ENCODE measurements around the gene NFYA. TPM values are rescaled to one million over a fixed set of nuclear protein-coding genes. Genes with fewer than 3 reads are reported as not detected.

NFYA gene
- total RNA-seq, 2 donors from 2014 or later: 11.5 to 11.8 TPM

GRCh38 chr6:41042226-41043055 lies 30.3 kb upstream of the NFYA start, which contains the start of gene TSPO2:
Gene TSPO2, plus strand, starts transcription at chr6:41042467. Its CDS starts 519 bp downstream, at chr6:41042986.
- no peak for DNase-seq
- intact Hi-C loops (cut with DNase I): no loop called here
- ATAC-seq: no peak

GRCh38 chr6:41043151-41043550 lies 29.6 kb upstream of the NFYA start:
- ATAC-seq: no peak
- intact Hi-C loops (cut with DNase I): no loop called here

GRCh38 chr6:41045664-41046063 lies 27.1 kb upstream of the NFYA start:
- intact Hi-C loops (cut with DNase I): no loop called here
- no peak for ATAC-seq
- DNase-seq: no peak

More at GRCh38 chr6:41043151-41043550, 29.6 kb upstream of the NFYA start:
- DNase-seq: no peak

- no peak for DNase-seq
- intact Hi-C loops (cut with DNase I): no loop called here
- no peak for ATAC-seq
Measured at GRCh38 chr6:41046084-41046483, 26.7 kb upstream of the NFYA start.

- intact Hi-C loops (cut with DNase I): no loop called here
- DNase-seq (no peak), ATAC-seq (no peak)
Measured at GRCh38 chr6:41047306-41047705, 25.5 kb upstream of the NFYA start.

GRCh38 chr6:41047745-41048732 lies 24.7 kb upstream of the NFYA start:
- no peak for ATAC-seq
- intact Hi-C loops (cut with DNase I): no loop called here
- no peak for DNase-seq

GRCh38 chr6:41049521-41049920 lies 23.3 kb upstream of the NFYA start:
- peak in 1 of 2 donors; percentile 36 for ATAC-seq
- intact Hi-C loops (cut with DNase I): no loop called here
- no peak for DNase-seq

- intact Hi-C loops (cut with DNase I): no loop called here
- no peak for ATAC-seq
- no peak for DNase-seq
Measured at GRCh38 chr6:41049955-41050354, 22.8 kb upstream of the NFYA start.

- ATAC-seq: no peak
- DNase-seq: no peak
- intact Hi-C loops (cut with DNase I): no loop called here
Measured at GRCh38 chr6:41050536-41050935, 22.2 kb upstream of the NFYA start.

- intact Hi-C loops (cut with DNase I): no loop called here
Measured at GRCh38 chr6:41051873-41052272, 20.9 kb upstream of the NFYA start.

GRCh38 chr6:41053041-41053440 lies 19.7 kb upstream of the NFYA start, which contains the start of gene APOBEC2:
Gene APOBEC2, plus strand, starts transcription at chr6:41053202. Its CDS starts 146 bp downstream, at chr6:41053348.
- ATAC-seq: peak; percentile 88 to 92
- DNase-seq: peak; percentile 77
- intact Hi-C loops (cut with DNase I): no loop called here

More at GRCh38 chr6:41051873-41052272, 20.9 kb upstream of the NFYA start:
- ATAC-seq (no peak), DNase-seq (no peak)

GRCh38 chr6:41054511-41054910 lies 18.3 kb upstream of the NFYA start:
- no peak for ATAC-seq
- no peak for DNase-seq
- intact Hi-C loops (cut with DNase I): no loop called here

GRCh38 chr6:41055149-41055548 lies 17.6 kb upstream of the NFYA start:
- intact Hi-C loops (cut with DNase I): no loop called here
- ATAC-seq (peak; percentile 66), DNase-seq (no peak)

- ATAC-seq (peak in 1 of 2 donors; percentile 9), DNase-seq (no peak)
- intact Hi-C loops (cut with DNase I): no loop called here
Measured at GRCh38 chr6:41056768-41057490, 15.8 kb upstream of the NFYA start.

GRCh38 chr6:41058783-41059181 lies 14.0 kb upstream of the NFYA start:
- intact Hi-C loops (cut with DNase I): no loop called here
- no peak for DNase-seq
- no peak for ATAC-seq

GRCh38 chr6:41059556-41059955 lies 13.2 kb upstream of the NFYA start:
- ATAC-seq (no peak), DNase-seq (no peak)
- intact Hi-C loops (cut with DNase I): no loop called here

- intact Hi-C loops (cut with DNase I): no loop called here
- DNase-seq (no peak), ATAC-seq (no peak)
Measured at GRCh38 chr6:41061196-41061726, 11.5 kb upstream of the NFYA start.

- ATAC-seq: no peak
- intact Hi-C loops (cut with DNase I): no loop called here
- DNase-seq: no peak
Measured at GRCh38 chr6:41062056-41062455, 10.7 kb upstream of the NFYA start.

GRCh38 chr6:41063884-41064285 lies 8.9 kb upstream of the NFYA start:
- intact Hi-C loops (cut with DNase I): no loop called here

More at GRCh38 chr6:41063884-41064285, 8.9 kb upstream of the NFYA start:
- DNase-seq: no peak
- peak; percentile 23 to 29 for ATAC-seq
